Astrocyte of the spinal cord (primary cell): ENCODE data around the gene CNOT6L.

Experiments used
- DNase-seq: peaks from one replicate; pipeline ENCODE4 v3.0.0; 2011; ENCODE audit warnings: low read depth, low spot score
- H3K4me3 ChIP-seq: 2 replicates; pipeline ENCODE4 v1.5.1; 2011; ENCODE audit warnings: low read depth, mild to moderate bottlenecking, low read length, moderate library complexity
- CTCF ChIP-seq: IDR thresholded peaks from 2 replicates; pipeline ENCODE4 v1.5.1; 2012; ENCODE audit warnings: low read depth, mild to moderate bottlenecking, low read length, inconsistent platforms
- in situ Hi-C: cut with HindIII; loops from 2 replicates; pipeline ENCODE4 v1.10.0; 2017; ENCODE audit warnings: low sequenced_read_pairs

Gene CNOT6L

GRCh38 chr4:77844363-77844762, 25.2 kb upstream of the CNOT6L start:
- in situ Hi-C loops, result no loop called here
- no peak for DNase-seq
- no peak overlapping the region for H3K4me3 ChIP-seq
- TF ChIP-seq CTCF, result no peak

- DNase-seq, result no peak
- no peak for TF ChIP-seq CTCF
- no peak overlapping the region for H3K4me3 ChIP-seq
- in situ Hi-C loops, result no loop called here
These were observed 24.5 kb upstream of the CNOT6L start for GRCh38 chr4:77843628-77844027.

GRCh38 chr4:77834403-77834802, 15.2 kb upstream of the CNOT6L start:
- TF ChIP-seq CTCF, result no peak

GRCh38 chr4:77833126-77833724, 14.1 kb upstream of the CNOT6L start:
- H3K4me3 ChIP-seq, result no peak overlapping the region
- in situ Hi-C loops, result no loop called here
- no peak for TF ChIP-seq CTCF
- no peak for DNase-seq

More at GRCh38 chr4:77834403-77834802, 15.2 kb upstream of the CNOT6L start:
- in situ Hi-C loops, result no loop called here
- H3K4me3 ChIP-seq, result no peak overlapping the region
- DNase-seq, result no peak

- in situ Hi-C loops, result no loop called here
- TF ChIP-seq CTCF, result no peak
- H3K4me3 ChIP-seq, result no peak overlapping the region
- DNase-seq, result no peak
These were observed 8.2 kb upstream of the CNOT6L start for GRCh38 chr4:77827343-77827742.

GRCh38 chr4:77826275-77826674, 7.1 kb upstream of the CNOT6L start:
- no peak for DNase-seq
- no peak for TF ChIP-seq CTCF
- H3K4me3 ChIP-seq, result no peak overlapping the region
- in situ Hi-C loops, result no loop called here

GRCh38 chr4:77821775-77822174, 2.6 kb upstream of the CNOT6L start:
- H3K4me3 ChIP-seq, result no peak overlapping the region
- in situ Hi-C loops, result no loop called here
- no peak for DNase-seq
- TF ChIP-seq CTCF, result no peak
